Erythroblast (primary cell): ENCODE measurements around the gene MAB21L4.

ENCODE experiments used
- GATA1 ChIP-seq: IDR thresholded peaks from 2 replicates; pipeline ENCODE4 v1.6.1; 2011; ENCODE audit warnings: low read depth, mild to moderate bottlenecking, control low read depth, low read length, moderate library complexity
- POLR2A ChIP-seq: IDR thresholded peaks from 2 replicates; pipeline ENCODE4 v1.6.1; 2011; ENCODE audit warnings: mild to moderate bottlenecking, low read length

- TF ChIP-seq POLR2A (no peak), GATA1 (no peak)
Observed at GRCh38 chr2:240869109-240869955, 26.6 kb downstream of the MAB21L4 start.
